Non-pigmented ciliary epithelial cell (primary cell): ENCODE results near the gene NRXN2.

Source experiments
- DNase-seq: peaks from one replicate; pipeline ENCODE4 v3.0.0-alpha.2; 2010; ENCODE audit warnings: low read depth

Gene NRXN2

GRCh38 chr11:64590763-64591221 is 132.2 kb downstream of the NRXN2 start, which contains the start of gene SLC22A12:
Gene SLC22A12 (plus strand): TSS chr11:64591220. CDS start chr11:64591557, 337 bp downstream.
- no peak for DNase-seq

- no peak for DNase-seq
These were observed 134.3 kb downstream of the NRXN2 start for GRCh38 chr11:64588701-64589100.

- no peak for DNase-seq
These were observed 136.6 kb downstream of the NRXN2 start for GRCh38 chr11:64586366-64586765.

GRCh38 chr11:64585150-64585549 is 137.8 kb downstream of the NRXN2 start:
- DNase-seq, result no peak

GRCh38 chr11:64583296-64584262 is 139.4 kb downstream of the NRXN2 start:
- no peak for DNase-seq

GRCh38 chr11:64582885-64583284 is 140.1 kb downstream of the NRXN2 start:
- no peak for DNase-seq

- no peak for DNase-seq
These were observed 141.9 kb downstream of the NRXN2 start for GRCh38 chr11:64581057-64581523.

GRCh38 chr11:64580412-64580811 is 142.6 kb downstream of the NRXN2 start:
- no peak for DNase-seq

GRCh38 chr11:64577202-64577601 is 145.8 kb downstream of the NRXN2 start:
- DNase-seq, result no peak

GRCh38 chr11:64572143-64572542 is 150.9 kb downstream of the NRXN2 start:
- DNase-seq, result no peak

- no peak for DNase-seq
These were observed 151.4 kb downstream of the NRXN2 start for GRCh38 chr11:64571410-64572091.

- no peak for DNase-seq
These were observed 152.0 kb downstream of the NRXN2 start for GRCh38 chr11:64571050-64571409.

- DNase-seq, result no peak
These were observed 152.7 kb downstream of the NRXN2 start for GRCh38 chr11:64570341-64570740.

- no peak for DNase-seq
These were observed 153.6 kb downstream of the NRXN2 start for GRCh38 chr11:64569300-64569970.

- no peak for DNase-seq
These were observed 154.3 kb downstream of the NRXN2 start for GRCh38 chr11:64568584-64569140.

- DNase-seq, result no peak
These were observed 154.9 kb downstream of the NRXN2 start for GRCh38 chr11:64568041-64568571.

- DNase-seq, result no peak
These were observed 155.8 kb downstream of the NRXN2 start for GRCh38 chr11:64566915-64567891.

- peak; percentile 47 for DNase-seq
These were observed 156.7 kb downstream of the NRXN2 start for GRCh38 chr11:64566042-64566914.
